GM23338 (cell line): ENCODE data around the gene SLC25A26.

Experiments
- CREB1 ChIP-seq: fragments of 250-450 bp; sonication (Bioruptor Pico); IDR thresholded peaks from 2 replicates; pipeline ENCODE4 v1.5.0; 2020; ENCODE audit warnings: low read depth, mild to moderate bottlenecking, moderate library complexity
- CTCF ChIP-seq, 2 experiments: fragments of 200-600 bp in 1 of 2; sonication (generic) in 1 of 2; conservative IDR thresholded peaks; 2 replicates each; pipeline versions ENCODE4 v1.5.1 to v1.6.1; 2016 to 2017; ENCODE audit warnings: antibody characterized with exemption in 2 of 2, low read depth in 2 of 2, mild to moderate bottlenecking in 2 of 2, moderate library complexity in 1 of 2
- EZH2 ChIP-seq: fragments of 200-600 bp; sonication (generic); IDR thresholded peaks from one replicate; pipeline ENCODE4 v1.8.0; 2017; ENCODE audit warnings: antibody characterized with exemption, mild to moderate bottlenecking, low read depth; ENCODE audit not compliant: unreplicated experiment
- EZH2phosphoT487 ChIP-seq: fragments of 200-600 bp; sonication (generic); IDR thresholded peaks from one replicate; pipeline ENCODE4 v1.8.1; 2018; ENCODE audit warnings: antibody characterized with exemption; ENCODE audit not compliant: unreplicated experiment
- JUNB ChIP-seq: IDR thresholded peaks from one replicate; pipeline ENCODE4 v1.6.1; 2016; ENCODE audit warnings: antibody characterized with exemption; ENCODE audit not compliant: unreplicated experiment
- POLR2AphosphoS5 ChIP-seq: IDR thresholded peaks from 2 replicates; pipeline ENCODE4 v1.6.1; 2016; ENCODE audit warnings: antibody characterized with exemption, low read depth
- REST ChIP-seq: IDR thresholded peaks from one replicate; pipeline ENCODE4 v1.6.1; 2018; ENCODE audit warnings: antibody characterized with exemption; ENCODE audit not compliant: unreplicated experiment
- ZNF331 ChIP-seq: fragments of 250-450 bp; sonication (Bioruptor Pico); IDR thresholded peaks from 2 replicates; pipeline ENCODE4 v1.5.0; 2020; ENCODE audit warnings: low read depth, mild to moderate bottlenecking, moderate library complexity
- ZNF462 ChIP-seq: fragments of 250-450 bp; sonication (Bioruptor Pico); IDR thresholded peaks from 2 replicates; pipeline ENCODE4 v1.5.0; 2020; ENCODE audit warnings: mild to moderate bottlenecking, moderate library complexity

- TF ChIP-seq CTCF (conservative IDR thresholded peaks at IDR 0.05; ENCODE audit: low read depth in 2 of 2) (no peak), ZNF331 (CRISPR knock-in tag) (no peak), EZH2phosphoT487 (no peak), EZH2 (no peak), JUNB (no peak), POLR2AphosphoS5 (no peak), CREB1 (CRISPR knock-in tag) (no peak), ZNF462 (CRISPR knock-in tag) (no peak), REST (no peak)
Observed at GRCh38 chr3:66272016-66272415, 51.2 kb downstream of the SLC25A26 start.
